Mucosa of stomach (tissue), 1 donor: ENCODE results near the gene CRYGC.

ENCODE experiments used
- H3K27me3 ChIP-seq: one replicate; pipeline ENCODE4 v1.7.0; 2013; ENCODE audit warnings: mild to moderate bottlenecking, low read length; ENCODE audit not compliant: control insufficient read depth, insufficient read depth
- H3K36me3 ChIP-seq: one replicate; pipeline ENCODE4 v1.7.0; 2013; ENCODE audit warnings: low read length; ENCODE audit not compliant: control insufficient read depth, insufficient read depth
- H3K4me1 ChIP-seq: one replicate; pipeline ENCODE4 v1.7.0; 2013; ENCODE audit warnings: mild to moderate bottlenecking, low read length; ENCODE audit not compliant: control insufficient read depth, insufficient read depth
- H3K4me3 ChIP-seq: one replicate; pipeline ENCODE4 v1.7.0; 2013; ENCODE audit warnings: low read length
- H3K9ac ChIP-seq: one replicate; pipeline ENCODE4 v1.7.0; 2013; ENCODE audit warnings: mild to moderate bottlenecking, low read length, moderate library complexity
- H3K9me3 ChIP-seq: one replicate; pipeline ENCODE4 v1.7.0; 2013; ENCODE audit warnings: mild to moderate bottlenecking, low read length, moderate library complexity; ENCODE audit not compliant: control insufficient read depth
- donor health status: Pancreatic carcinoma.

Gene CRYGC

GRCh38 chr2:208129744-208130711 is at the start of gene CRYGC:
Gene CRYGC (minus strand): TSS chr2:208129828. CDS start chr2:208129792, 36 bp downstream.
- no peaks in the 10 kb centered on the region for H3K27me3 ChIP-seq
- no peaks in the 10 kb centered on the region for H3K36me3 ChIP-seq
- no peak within 1 kb of the TSS for H3K9ac ChIP-seq
- no peak within 1 kb of the TSS for H3K4me3 ChIP-seq
- peaks cover 21% of the 10 kb centered on the region for H3K4me1 ChIP-seq
- no peaks in the 10 kb centered on the region for H3K9me3 ChIP-seq

GRCh38 chr2:208179028-208179609 is 49.5 kb upstream of the CRYGC start:
- Histone ChIP-seq H3K9ac (no peak overlapping the region), H3K4me1 (peaks cover 5% of the 10 kb centered on the region), H3K4me3 (no peak overlapping the region), H3K9me3 (no peaks in the 10 kb centered on the region), H3K27me3 (no peaks in the 10 kb centered on the region), H3K36me3 (no peaks in the 10 kb centered on the region)

GRCh38 chr2:208175840-208176153 is 46.2 kb upstream of the CRYGC start:
- H3K36me3 ChIP-seq: no peaks in the 10 kb centered on the region
- no peak overlapping the region for H3K4me3 ChIP-seq
- H3K9ac ChIP-seq: no peak overlapping the region
- peaks cover 5% of the 10 kb centered on the region for H3K4me1 ChIP-seq
- no peaks in the 10 kb centered on the region for H3K9me3 ChIP-seq
- no peaks in the 10 kb centered on the region for H3K27me3 ChIP-seq

- no peak overlapping the region for H3K9ac ChIP-seq
- H3K9me3 ChIP-seq: no peaks in the 10 kb centered on the region
- no peaks in the 10 kb centered on the region for H3K36me3 ChIP-seq
- H3K4me3 ChIP-seq: no peak overlapping the region
- peaks cover 5% of the 10 kb centered on the region for H3K4me1 ChIP-seq
- H3K27me3 ChIP-seq: no peaks in the 10 kb centered on the region
These were observed 45.6 kb upstream of the CRYGC start for GRCh38 chr2:208175069-208175839.

GRCh38 chr2:208174144-208174543 is 44.5 kb upstream of the CRYGC start:
- no peak overlapping the region for H3K9ac ChIP-seq
- H3K4me3 ChIP-seq: no peak overlapping the region
- no peaks in the 10 kb centered on the region for H3K9me3 ChIP-seq

GRCh38 chr2:208172125-208172524 is 42.5 kb upstream of the CRYGC start:
- no peaks in the 10 kb centered on the region for H3K27me3 ChIP-seq
- no peaks in the 10 kb centered on the region for H3K9me3 ChIP-seq
- H3K36me3 ChIP-seq: no peaks in the 10 kb centered on the region
- no peak overlapping the region for H3K9ac ChIP-seq
- H3K4me1 ChIP-seq: peaks cover 5% of the 10 kb centered on the region
- no peak overlapping the region for H3K4me3 ChIP-seq

More at GRCh38 chr2:208174144-208174543, 44.5 kb upstream of the CRYGC start:
- Histone ChIP-seq H3K27me3 (no peaks in the 10 kb centered on the region), H3K36me3 (no peaks in the 10 kb centered on the region), H3K4me1 (peaks cover 5% of the 10 kb centered on the region)

- H3K36me3 ChIP-seq: no peaks in the 10 kb centered on the region
- H3K9me3 ChIP-seq: no peaks in the 10 kb centered on the region
- H3K4me1 ChIP-seq: no peaks in the 10 kb centered on the region
- H3K27me3 ChIP-seq: no peaks in the 10 kb centered on the region
- no peak overlapping the region for H3K9ac ChIP-seq
- no peak overlapping the region for H3K4me3 ChIP-seq
These were observed 35.5 kb upstream of the CRYGC start for GRCh38 chr2:208164951-208165755.

- H3K4me1 ChIP-seq: no peaks in the 10 kb centered on the region
These were observed 33.9 kb upstream of the CRYGC start, which contains the start of gene CRYGA for GRCh38 chr2:208163489-208163888. Gene CRYGA (minus strand): TSS chr2:208163589. CDS start chr2:208163556, 33 bp downstream.

GRCh38 chr2:208156439-208156838 is 26.8 kb upstream of the CRYGC start:
- Histone ChIP-seq H3K9ac (no peak overlapping the region), H3K4me3 (no peak overlapping the region), H3K36me3 (no peaks in the 10 kb centered on the region), H3K4me1 (no peaks in the 10 kb centered on the region), H3K9me3 (no peaks in the 10 kb centered on the region), H3K27me3 (no peaks in the 10 kb centered on the region)

More at GRCh38 chr2:208163489-208163888, 33.9 kb upstream of the CRYGC start, which contains the start of gene CRYGA:
- H3K27me3 ChIP-seq: no peaks in the 10 kb centered on the region
- no peak within 1 kb of the TSS for H3K9ac ChIP-seq
- H3K36me3 ChIP-seq: no peaks in the 10 kb centered on the region
- no peaks in the 10 kb centered on the region for H3K9me3 ChIP-seq
- no peak within 1 kb of the TSS for H3K4me3 ChIP-seq

GRCh38 chr2:208153156-208153555 is 23.5 kb upstream of the CRYGC start:
- no peaks in the 10 kb centered on the region for H3K4me1 ChIP-seq
- no peak overlapping the region for H3K4me3 ChIP-seq
- H3K9me3 ChIP-seq: no peaks in the 10 kb centered on the region
- no peaks in the 10 kb centered on the region for H3K27me3 ChIP-seq
- H3K9ac ChIP-seq: no peak overlapping the region
- no peaks in the 10 kb centered on the region for H3K36me3 ChIP-seq

GRCh38 chr2:208150956-208151355 is 21.3 kb upstream of the CRYGC start:
- H3K4me1 ChIP-seq: no peaks in the 10 kb centered on the region
- no peaks in the 10 kb centered on the region for H3K36me3 ChIP-seq
- H3K9ac ChIP-seq: no peak overlapping the region
- peaks cover 5% of the 10 kb centered on the region for H3K27me3 ChIP-seq
- no peaks in the 10 kb centered on the region for H3K9me3 ChIP-seq
- H3K4me3 ChIP-seq: no peak overlapping the region
